GM23338 (cell line): ENCODE results near the gene RBPJ. TPM values are rescaled to one million over a fixed set of nuclear protein-coding genes. Genes with fewer than 3 reads are reported as not detected.

ENCODE experiments used
- ATAC-seq: fragments of 200-7000 bp; cut with Tn5 transposase; 3 replicates; pipeline ENCODE4 v1.9.1; 2020
- DNase-seq: peaks from one replicate; pipeline ENCODE4 v3.0.0-alpha.2; 2015; ENCODE audit warnings: low spot score
- H2AFZ ChIP-seq: fragments of 200-600 bp; sonication (generic); 2 replicates; pipeline ENCODE4 v1.8.0; 2016; ENCODE audit warnings: antibody characterized with exemption, mild to moderate bottlenecking, moderate library complexity
- H3F3A ChIP-seq: fragments of 200-600 bp; sonication (generic); replicated peaks from 2 replicates; pipeline ENCODE4 v1.8.0; 2017; ENCODE audit warnings: antibody characterized with exemption, mixed run types, low read depth
- H3K27ac ChIP-seq: fragments of 200-600 bp; sonication (generic); 2 replicates; pipeline ENCODE4 v1.6.1; 2016; ENCODE audit warnings: low read depth
- H3K27me3 ChIP-seq: fragments of 200-600 bp; sonication (generic); 2 replicates; pipeline ENCODE4 v1.8.0; 2016; ENCODE audit warnings: mild to moderate bottlenecking, mixed run types, moderate library complexity; ENCODE audit not compliant: insufficient read depth
- H3K36me3 ChIP-seq: fragments of 200-600 bp; sonication (generic); 2 replicates; pipeline ENCODE4 v1.8.0; 2016; ENCODE audit warnings: mild to moderate bottlenecking; ENCODE audit not compliant: insufficient read depth
- H3K4me1 ChIP-seq: fragments of 200-600 bp; sonication (generic); 2 replicates; pipeline ENCODE4 v1.8.0; 2016; ENCODE audit warnings: mild to moderate bottlenecking, moderate library complexity; ENCODE audit not compliant: insufficient read depth
- H3K4me2 ChIP-seq: fragments of 200-600 bp; sonication (generic); 2 replicates; pipeline ENCODE4 v1.7.1; 2017; ENCODE audit warnings: mixed run types
- H3K4me3 ChIP-seq: fragments of 200-600 bp; sonication (generic); 2 replicates; pipeline ENCODE4 v1.6.1; 2016; ENCODE audit warnings: mixed run types
- H3K79me2 ChIP-seq: fragments of 200-600 bp; sonication (generic); replicated peaks from 2 replicates; pipeline ENCODE4 v1.8.0; 2017; ENCODE audit warnings: mild to moderate bottlenecking; ENCODE audit not compliant: insufficient read depth
- H3K9me2 ChIP-seq: fragments of 200-600 bp; sonication (generic); 2 replicates; pipeline ENCODE4 v1.8.0; 2017; ENCODE audit not compliant: insufficient read depth
- H4K20me1 ChIP-seq: fragments of 200-600 bp; sonication (generic); replicated peaks from 2 replicates; pipeline ENCODE4 v1.8.0; 2017; ENCODE audit warnings: mild to moderate bottlenecking; ENCODE audit not compliant: insufficient read depth
- H3K27ac Mint-ChIP-seq: 2 replicates; pipeline ENCODE4 v1.8.0; 2020; ENCODE audit warnings: inconsistent platforms, mild to moderate bottlenecking, moderate library complexity, mixed read lengths
- H3K27me3 Mint-ChIP-seq: 3 replicates; pipeline ENCODE4 v1.8.0; 2022; ENCODE audit warnings: low read depth, mild to moderate bottlenecking, moderate library complexity, mixed read lengths, inconsistent platforms; ENCODE audit not compliant: insufficient read depth, poor library complexity
- H3K36me3 Mint-ChIP-seq: 3 replicates; pipeline ENCODE4 v1.8.0; 2021; ENCODE audit warnings: low read depth, mild to moderate bottlenecking, inconsistent platforms, moderate library complexity, mixed read lengths
- H3K4me1 Mint-ChIP-seq: 3 replicates; pipeline ENCODE4 v1.8.0; 2020; ENCODE audit warnings: mild to moderate bottlenecking, inconsistent platforms, mixed read lengths
- H3K4me3 Mint-ChIP-seq: 3 replicates; pipeline ENCODE4 v1.8.0; 2021; ENCODE audit warnings: moderate library complexity, mild to moderate bottlenecking, inconsistent platforms, mixed read lengths
- H3K9me3 Mint-ChIP-seq: 3 replicates; pipeline ENCODE4 v1.8.0; 2020; ENCODE audit warnings: moderate library complexity, mild to moderate bottlenecking, inconsistent platforms, mixed read lengths
- CREB1 ChIP-seq: fragments of 250-450 bp; sonication (Bioruptor Pico); IDR thresholded peaks from 2 replicates; pipeline ENCODE4 v1.5.0; 2020; ENCODE audit warnings: low read depth, mild to moderate bottlenecking, moderate library complexity
- CTCF ChIP-seq, 2 experiments: fragments of 200-600 bp in 1 of 2; sonication (generic) in 1 of 2; conservative IDR thresholded peaks; 2 replicates each; pipeline versions ENCODE4 v1.5.1 to v1.6.1; 2016 to 2017; ENCODE audit warnings: antibody characterized with exemption in 2 of 2, low read depth in 2 of 2, mild to moderate bottlenecking in 2 of 2, moderate library complexity in 1 of 2
- ETS1 ChIP-seq: IDR thresholded peaks from 2 replicates; pipeline ENCODE4 v1.6.1; 2016; ENCODE audit warnings: antibody characterized with exemption
- EZH2 ChIP-seq: fragments of 200-600 bp; sonication (generic); IDR thresholded peaks from one replicate; pipeline ENCODE4 v1.8.0; 2017; ENCODE audit warnings: antibody characterized with exemption, mild to moderate bottlenecking, low read depth; ENCODE audit not compliant: unreplicated experiment
- EZH2phosphoT487 ChIP-seq: fragments of 200-600 bp; sonication (generic); IDR thresholded peaks from one replicate; pipeline ENCODE4 v1.8.1; 2018; ENCODE audit warnings: antibody characterized with exemption; ENCODE audit not compliant: unreplicated experiment
- JUNB ChIP-seq: IDR thresholded peaks from one replicate; pipeline ENCODE4 v1.6.1; 2016; ENCODE audit warnings: antibody characterized with exemption; ENCODE audit not compliant: unreplicated experiment
- NANOG ChIP-seq: IDR thresholded peaks from 2 replicates; pipeline ENCODE4 v1.6.1; 2016; ENCODE audit warnings: antibody characterized with exemption, borderline replicate concordance
- POLR2AphosphoS5 ChIP-seq: IDR thresholded peaks from 2 replicates; pipeline ENCODE4 v1.6.1; 2016; ENCODE audit warnings: antibody characterized with exemption, low read depth
- REST ChIP-seq: IDR thresholded peaks from one replicate; pipeline ENCODE4 v1.6.1; 2018; ENCODE audit warnings: antibody characterized with exemption; ENCODE audit not compliant: unreplicated experiment
- STAT1 ChIP-seq: IDR thresholded peaks from one replicate; pipeline ENCODE4 v1.6.1; 2016; ENCODE audit warnings: antibody characterized with exemption; ENCODE audit not compliant: unreplicated experiment
- ZNF114 ChIP-seq: fragments of 250-450 bp; sonication (Bioruptor Pico); IDR thresholded peaks from 2 replicates; pipeline ENCODE4 v1.5.0; 2020; ENCODE audit warnings: mild to moderate bottlenecking, moderate library complexity
- ZNF331 ChIP-seq: fragments of 250-450 bp; sonication (Bioruptor Pico); IDR thresholded peaks from 2 replicates; pipeline ENCODE4 v1.5.0; 2020; ENCODE audit warnings: low read depth, mild to moderate bottlenecking, moderate library complexity
- ZNF462 ChIP-seq: fragments of 250-450 bp; sonication (Bioruptor Pico); IDR thresholded peaks from 2 replicates; pipeline ENCODE4 v1.5.0; 2020; ENCODE audit warnings: mild to moderate bottlenecking, moderate library complexity
- polyA plus RNA-seq: library from polyadenylated mRNA; unstranded; fragments of >200 nt; fragmentation: Nextera tagmentation; extraction: Ambion mirVana; gene quantifications from 2 replicates; pipeline ENCODE4 v1.2.1, GENCODE V29; 2016
- total RNA-seq: library from RNA; depleted of rRNA; stranded (reverse); fragments of >200 nt; shearing (Covaris generic); gene quantifications from 2 replicates; pipeline ENCODE4 v1.2.3, GENCODE V29; 2014

The RBPJ gene
- total and polyA plus RNA-seq, 2 experiments from 2014 or later = 212 to 457 TPM

- Histone ChIP-seq H3K27ac (no peak overlapping the region), H2AFZ (no peak overlapping the region), H3K4me1 (peaks cover 46% of the 10 kb centered on the region), H3K4me3 (no peak overlapping the region), H3F3A (no peaks in the 10 kb centered on the region; the same call in 1 of the 2 replicates), H3K27me3 (no peaks in the 10 kb centered on the region), H3K9me2 (no peaks in the 10 kb centered on the region), H4K20me1 (peaks cover 82% of the 10 kb centered on the region), H3K4me2 (no peak overlapping the region), H3K79me2 (peaks cover 100% of the 10 kb centered on the region), H3K36me3 (0 out of 2 replicates have a peak, but pooled peaks cover 3% of the 10 kb centered on the region)
- Mint-ChIP-seq H3K9me3 (no peaks in the 10 kb centered on the region; the same call in 2 of the 3 replicates), H3K27ac (no peak overlapping the region), H3K36me3 (no peaks in the 10 kb centered on the region), H3K4me1 (peaks cover 14% of the 10 kb centered on the region), H3K27me3 (peaks cover 1% of the 10 kb centered on the region), H3K4me3 (no peak overlapping the region)
- ATAC-seq (no peak), DNase-seq (no peak)
- TF ChIP-seq CTCF (conservative IDR thresholded peaks at IDR 0.05; ENCODE audit: low read depth in 2 of 2) = no peak
- no peak for TF ChIP-seq ETS1
- no peak for TF ChIP-seq EZH2
- no peak for TF ChIP-seq POLR2AphosphoS5
- no peak for TF ChIP-seq EZH2phosphoT487
- TF ChIP-seq JUNB = no peak
- TF ChIP-seq ZNF462 (CRISPR knock-in tag) = no peak
- TF ChIP-seq REST = no peak
- no peak for TF ChIP-seq ZNF114 (CRISPR knock-in tag)
- no peak for TF ChIP-seq STAT1
- TF ChIP-seq NANOG = no peak
- no peak for TF ChIP-seq CREB1 (CRISPR knock-in tag)
- TF ChIP-seq ZNF331 (CRISPR knock-in tag) = no peak
Observed at GRCh38 chr4:26362745-26363439, 42.1 kb downstream of the RBPJ start.
